HepG2 (cell line): ENCODE measurements around the gene AGAP1. TPM values are rescaled to one million over a fixed set of nuclear protein-coding genes. Genes with fewer than 3 reads are reported as not detected.

Source experiments
- ATAC-seq: fragments of 200-7000 bp; cut with Tn5 transposase; 3 replicates; pipeline ENCODE4 v1.9.1; 2020; ENCODE audit warnings: mild to moderate bottlenecking, moderate library complexity
- BruUV-seq: library from RNA; stranded (reverse); fragments of 400-500 nt; replicated peaks from 2 replicates; lab custom pipeline; 2021; lab: Mats Ljungman, UMichigan
- CTCF ChIA-PET: fragments of 300-600 bp; formaldehyde crosslinking; extraction: SDS; loops from one replicate; lab custom pipeline; 2021; ENCODE audit warnings: low total read pairs, inconsistent platforms, low intra/inter-chr PET ratio; lab: Yijun Ruan, JAX
- POLR2A ChIA-PET: fragments of 350-600 bp; sonication (Branson Sonifier 250); formaldehyde crosslinking; loops from one replicate; lab custom pipeline; 2020; ENCODE audit warnings: antibody characterized with exemption, inconsistent platforms; lab: Yijun Ruan, JAX
- DNase-seq: peaks from one replicate; pipeline ENCODE4 v3.0.0-alpha.2; 2015; ENCODE audit warnings: low spot score
- FAIRE-seq: peaks from 3 replicates; lab custom pipeline; 2011; peaks lifted over from hg19 to GRCh38; lab: Jason Lieb, UNC
- H2AFZ ChIP-seq: one replicate; pipeline ENCODE4 v1.6.1; 2011; ENCODE audit warnings: low read length, inconsistent platforms
- H3K27ac ChIP-seq: fragments of 300-600 bp; 3 replicates; pipeline ENCODE4 v1.8.0; 2011; ENCODE audit warnings: mixed run types, mild to moderate bottlenecking, mixed read lengths, low read length, inconsistent platforms; ENCODE audit not compliant: insufficient read depth; ENCODE audit errors: extremely low read length
- H3K27me3 ChIP-seq, 2 experiments: fragments of 200-600 bp in 1 of 2; 2 replicates in 1 of 2; 3 replicates in 1 of 2; pipeline versions ENCODE4 v1.6.0 to v1.8.0; 2011; ENCODE audit warnings: low read length in 2 of 2, mild to moderate bottlenecking in 2 of 2, moderate library complexity in 2 of 2, inconsistent platforms in 1 of 2; ENCODE audit not compliant: insufficient read depth in 2 of 2, control insufficient read depth in 1 of 2
- H3K36me3 ChIP-seq, 2 experiments: fragments of 200-600 bp in 1 of 2; replicated peaks in 1 of 2; 2 replicates in 1 of 2; 3 replicates in 1 of 2; pipeline versions ENCODE4 v1.5.1 to v1.8.0; 2011; ENCODE audit warnings: low read length in 2 of 2, inconsistent platforms in 1 of 2; ENCODE audit not compliant: insufficient read depth in 2 of 2, control insufficient read depth in 1 of 2
- H3K4me1 ChIP-seq: 2 replicates; pipeline ENCODE4 v1.5.1; 2012; ENCODE audit warnings: low read length, inconsistent platforms; ENCODE audit not compliant: insufficient read depth
- H3K4me2 ChIP-seq: 2 replicates; pipeline ENCODE4 v1.6.0; 2011; ENCODE audit warnings: low read depth, low read length, inconsistent platforms
- H3K4me3 ChIP-seq, 3 experiments: fragments of 200-600 bp in 1 of 3; sonication (generic), shearing (Covaris generic) in 1 of 3; replicated peaks in 1 of 3; 2 replicates each; pipeline ENCODE4 v1.5.1; 2011 to 2016; ENCODE audit warnings: low read length in 3 of 3, inconsistent platforms in 2 of 3, low read depth in 2 of 3, mild to moderate bottlenecking in 2 of 3, control low read depth in 1 of 3, mixed read lengths in 1 of 3; ENCODE audit not compliant: insufficient read depth in 1 of 3
- H3K79me2 ChIP-seq: one replicate; pipeline ENCODE4 v1.6.1; 2011; ENCODE audit warnings: low read length, inconsistent platforms; ENCODE audit not compliant: insufficient read depth
- H3K9ac ChIP-seq: 2 replicates; pipeline ENCODE4 v1.6.0; 2011; ENCODE audit warnings: mild to moderate bottlenecking, low read depth, low read length, inconsistent platforms; ENCODE audit not compliant: insufficient read depth
- H3K9me3 ChIP-seq: 2 replicates; pipeline ENCODE4 v1.5.1; 2012; ENCODE audit warnings: mild to moderate bottlenecking, low read length
- H4K20me1 ChIP-seq: 2 replicates; pipeline ENCODE4 v1.6.0; 2011; ENCODE audit warnings: inconsistent platforms, mild to moderate bottlenecking, low read length, moderate library complexity; ENCODE audit not compliant: insufficient read depth
- LCORL ChIP-seq, 2 experiments: fragments of 450-650 bp in 1 of 2; sonication (generic) in 1 of 2; formaldehyde crosslinking in 1 of 2; IDR thresholded peaks; 2 replicates each; pipeline versions ENCODE4 v1.5.0 to v1.6.1; 2017 to 2020; ENCODE audit warnings: antibody characterized with exemption in 1 of 2, missing genetic modification reagents in 1 of 2
- ZNF510 ChIP-seq: sonication (generic); formaldehyde crosslinking; IDR thresholded peaks from 2 replicates; pipeline ENCODE4 v1.4.0; 2020; ENCODE audit warnings: low read depth, mild to moderate bottlenecking, missing genetic modification reagents
- ZNF710 ChIP-seq: sonication (generic); formaldehyde crosslinking; IDR thresholded peaks from 2 replicates; pipeline ENCODE4 v1.5.0; 2020; ENCODE audit warnings: mild to moderate bottlenecking, missing genetic modification reagents, borderline replicate concordance
- WGBS: methylation state at CpG from one replicate; pipeline ENCODE4 v1.1.6; 2017; ENCODE audit warnings: low lambda C conversion rate; 5-methylcytosine and 5-hydroxymethylcytosine counted together
- in situ Hi-C: cut with HindIII; loops from 2 replicates; pipeline ENCODE4 v1.10.0; 2017; ENCODE audit warnings: low pct_unique_long_range_greater_than_20kb; ENCODE audit not compliant: extremely low pct_ligation_motif_present
- intact Hi-C: fragments of 100-400 bp; cut with micrococcal nuclease; formaldehyde crosslinking; loops from one replicate; pipeline ENCODE4 v1.10.0; 2022; ENCODE audit not compliant: unreplicated experiment
- polyA plus RNA-seq, 8 experiments: library from polyadenylated mRNA; depleted of rRNA in 3 of 8; stranded (reverse) in 7 of 8; unstranded in 1 of 8; fragments of >200 nt; fragmentation: Illumina TruSeq in 4 of 8; extraction: Trizol in 4 of 8; gene quantifications; 2 replicates each; pipeline versions ENCODE4 v1.2.1 to v1.2.3, GENCODE V29; 2011 to 2016; ENCODE audit warnings: low read depth in 4 of 8, missing spikeins in 1 of 8, mixed read lengths in 1 of 8; ENCODE audit not compliant: insufficient read depth in 1 of 8
- total RNA-seq, 5 experiments: library from RNA; depleted of rRNA; stranded (reverse); fragments of >200 nt; fragmentation: Illumina TruSeq; extraction: Trizol; gene quantifications; 2 replicates each; pipeline ENCODE4 v1.2.3, GENCODE V29; 2016; ENCODE audit warnings: low read depth in 1 of 5

Gene AGAP1
- total and polyA plus RNA-seq, 2 of the 13 experiments (the other 11 are each of a cell fraction or from before 2014, with no cell fraction given) = 21.2 to 32.7 TPM

GRCh38 chr2:235614176-235614860 is 120.5 kb downstream of the AGAP1 start:
- peak; percentile 65 for ATAC-seq
- Histone ChIP-seq H3K27ac (peak overlapping the region; percentile 35), H3K36me3 (no peaks in the 10 kb centered on the region), H3K4me3 (peak overlapping the region; percentile 15 to 52 (median 36); a peak in 4 of 6 replicates), H3K27me3 (no peaks in the 10 kb centered on the region), H3K9me3 (no peaks in the 10 kb centered on the region), H3K4me1 (peaks cover 29% of the 10 kb centered on the region), H3K79me2 (peaks cover 29% of the 10 kb centered on the region), H3K4me2 (peak overlapping the region; percentile 73), H3K9ac (peak overlapping the region; percentile 25; the same call in 1 of the 2 replicates), H2AFZ (no peak overlapping the region), H4K20me1 (peaks cover 31% of the 10 kb centered on the region)
- no peak for DNase-seq
- intact Hi-C loops (loop anchor here (5.0 kb wide), 1 partner anchor 33 kb away; no protein-coding TSS in a partner anchor), in situ Hi-C loops (no loop called here)
- ChIA-PET CTCF (no interaction called here), POLR2A (no interaction called here)
- WGBS = 56% methylated on average over 14 of the region's 14 CpGs
- BruUV-seq = no TSS peak
- FAIRE-seq = no peak
- TF ChIP-seq ZNF710 (no peak), LCORL (IDR thresholded peaks at IDR 0.05) (no peak), LCORL (CRISPR knock-in tag; IDR thresholded peaks at IDR 0.05) (0 out of 2 replicates have a peak, but pooled peaks have one; percentile 29), ZNF510 (CRISPR knock-in tag) (0 out of 2 replicates have a peak, but pooled peaks have one; percentile 7)
